HL-60 (cell line): ENCODE measurements around the gene ACVR2A.

ENCODE experiments used
- GABPA ChIP-seq: IDR thresholded peaks from 2 replicates; pipeline ENCODE4 v1.6.1; 2012; ENCODE audit warnings: low read depth
- POLR2AphosphoS5 ChIP-seq: IDR thresholded peaks from 2 replicates; pipeline ENCODE4 v1.6.1; 2012; ENCODE audit warnings: low read depth
- REST ChIP-seq: IDR thresholded peaks from 2 replicates; pipeline ENCODE4 v1.6.1; 2012; ENCODE audit warnings: low read depth; ENCODE audit not compliant: insufficient replicate concordance
- SPI1 ChIP-seq: IDR thresholded peaks from 2 replicates; pipeline ENCODE4 v1.6.1; 2012; ENCODE audit warnings: low read depth, mild to moderate bottlenecking, borderline replicate concordance
- TF ChIP-seq, protein P1 (sequence below): IDR thresholded peaks from one replicate; pipeline ENCODE4 v1.5.1; 2011; ENCODE audit warnings: low read length, control low read depth, inconsistent platforms; ENCODE audit not compliant: insufficient read depth

DNA sequence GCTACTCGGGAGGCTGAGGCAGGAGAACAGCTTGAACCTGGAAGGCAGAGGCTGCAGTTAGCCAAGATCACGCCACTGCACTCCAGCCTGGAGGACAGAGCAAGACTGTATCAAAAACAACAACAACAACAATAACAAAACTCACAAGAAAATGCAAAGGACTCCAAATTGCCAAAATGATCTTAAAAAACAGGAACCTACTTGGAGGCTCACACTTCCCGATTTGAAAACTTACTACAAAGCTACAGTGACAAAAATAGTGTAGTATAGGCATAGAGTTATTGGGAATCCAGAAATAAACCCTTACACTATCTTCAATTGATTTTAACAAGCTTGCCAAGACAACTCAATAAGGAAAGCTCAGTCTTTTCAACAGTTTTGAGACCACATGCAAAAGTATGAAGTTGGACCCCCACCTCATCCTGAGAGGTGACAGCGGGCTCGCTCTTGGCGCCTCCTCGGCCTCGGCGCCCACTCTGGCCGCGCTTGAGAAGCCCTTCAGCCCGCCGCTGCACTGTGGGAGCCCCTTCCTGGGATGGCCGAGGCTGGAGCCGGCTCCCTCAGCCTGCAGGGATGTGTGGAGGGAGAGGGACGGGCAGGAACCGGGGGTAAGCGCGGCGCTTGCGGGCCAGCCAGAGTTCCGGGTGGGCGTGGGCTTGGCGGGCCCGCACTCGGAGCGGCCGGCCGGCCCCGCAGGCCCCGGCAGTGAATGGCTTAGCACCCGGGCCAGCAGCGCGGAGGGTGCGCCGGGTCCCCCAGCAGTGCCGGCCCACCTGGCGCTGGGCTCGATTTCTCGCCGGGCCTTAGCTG, 18.3 kb upstream of the ACVR2A start:
- TF ChIP-seq, protein P1, sequence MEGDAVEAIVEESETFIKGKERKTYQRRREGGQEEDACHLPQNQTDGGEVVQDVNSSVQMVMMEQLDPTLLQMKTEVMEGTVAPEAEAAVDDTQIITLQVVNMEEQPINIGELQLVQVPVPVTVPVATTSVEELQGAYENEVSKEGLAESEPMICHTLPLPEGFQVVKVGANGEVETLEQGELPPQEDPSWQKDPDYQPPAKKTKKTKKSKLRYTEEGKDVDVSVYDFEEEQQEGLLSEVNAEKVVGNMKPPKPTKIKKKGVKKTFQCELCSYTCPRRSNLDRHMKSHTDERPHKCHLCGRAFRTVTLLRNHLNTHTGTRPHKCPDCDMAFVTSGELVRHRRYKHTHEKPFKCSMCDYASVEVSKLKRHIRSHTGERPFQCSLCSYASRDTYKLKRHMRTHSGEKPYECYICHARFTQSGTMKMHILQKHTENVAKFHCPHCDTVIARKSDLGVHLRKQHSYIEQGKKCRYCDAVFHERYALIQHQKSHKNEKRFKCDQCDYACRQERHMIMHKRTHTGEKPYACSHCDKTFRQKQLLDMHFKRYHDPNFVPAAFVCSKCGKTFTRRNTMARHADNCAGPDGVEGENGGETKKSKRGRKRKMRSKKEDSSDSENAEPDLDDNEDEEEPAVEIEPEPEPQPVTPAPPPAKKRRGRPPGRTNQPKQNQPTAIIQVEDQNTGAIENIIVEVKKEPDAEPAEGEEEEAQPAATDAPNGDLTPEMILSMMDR = no peak
- TF ChIP-seq REST (no peak), POLR2AphosphoS5 (no peak), SPI1 (peak; percentile 62; the same call in 1 of the 2 replicates), GABPA (no peak)
